GM12872 (cell line): ENCODE data around the gene GRB10.

Experiments
- TF ChIP-seq, protein P1 (sequence below): IDR thresholded peaks from 3 replicates; pipeline ENCODE4 v1.5.1; 2011; ENCODE audit warnings: low read depth, mild to moderate bottlenecking, low read length, moderate library complexity; ENCODE audit not compliant: insufficient read depth

GRB10 gene

DNA sequence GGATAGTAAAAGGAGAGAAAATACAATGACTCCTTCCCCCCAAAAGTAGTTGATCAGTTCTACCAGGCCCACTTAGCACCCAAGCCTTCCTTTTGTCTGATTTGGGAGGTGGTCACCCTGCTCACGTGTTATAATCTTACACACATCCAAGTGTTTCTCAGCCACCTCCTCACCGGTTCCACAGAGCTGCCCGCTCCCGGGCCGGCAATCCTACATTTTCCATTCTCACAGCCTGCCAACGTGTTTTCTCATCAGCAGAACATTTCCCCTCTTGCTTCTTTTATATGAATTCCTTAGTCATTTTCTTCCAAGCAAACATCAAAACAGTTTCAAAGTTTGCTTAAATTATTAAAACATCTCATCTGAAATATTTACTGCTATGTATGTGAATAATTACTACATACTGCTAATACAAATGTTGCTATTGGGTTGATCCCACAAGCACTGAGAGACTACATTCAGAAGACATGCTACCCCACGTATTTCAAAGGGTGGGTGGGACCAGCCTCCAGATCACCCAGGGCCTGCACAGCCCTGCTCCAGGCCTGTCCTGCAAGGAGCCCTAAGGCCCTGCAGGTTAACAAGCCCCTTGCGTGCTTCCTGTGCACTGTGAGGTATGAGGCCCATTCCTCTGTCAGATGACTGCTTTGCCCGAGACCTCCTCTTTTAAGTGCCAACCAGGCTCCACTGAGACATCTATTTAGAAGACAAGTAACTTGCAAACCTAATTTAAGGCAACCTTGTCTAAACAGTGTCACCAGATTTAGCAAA is 75.3 kb downstream of the GRB10 start:
- TF ChIP-seq, protein P1, sequence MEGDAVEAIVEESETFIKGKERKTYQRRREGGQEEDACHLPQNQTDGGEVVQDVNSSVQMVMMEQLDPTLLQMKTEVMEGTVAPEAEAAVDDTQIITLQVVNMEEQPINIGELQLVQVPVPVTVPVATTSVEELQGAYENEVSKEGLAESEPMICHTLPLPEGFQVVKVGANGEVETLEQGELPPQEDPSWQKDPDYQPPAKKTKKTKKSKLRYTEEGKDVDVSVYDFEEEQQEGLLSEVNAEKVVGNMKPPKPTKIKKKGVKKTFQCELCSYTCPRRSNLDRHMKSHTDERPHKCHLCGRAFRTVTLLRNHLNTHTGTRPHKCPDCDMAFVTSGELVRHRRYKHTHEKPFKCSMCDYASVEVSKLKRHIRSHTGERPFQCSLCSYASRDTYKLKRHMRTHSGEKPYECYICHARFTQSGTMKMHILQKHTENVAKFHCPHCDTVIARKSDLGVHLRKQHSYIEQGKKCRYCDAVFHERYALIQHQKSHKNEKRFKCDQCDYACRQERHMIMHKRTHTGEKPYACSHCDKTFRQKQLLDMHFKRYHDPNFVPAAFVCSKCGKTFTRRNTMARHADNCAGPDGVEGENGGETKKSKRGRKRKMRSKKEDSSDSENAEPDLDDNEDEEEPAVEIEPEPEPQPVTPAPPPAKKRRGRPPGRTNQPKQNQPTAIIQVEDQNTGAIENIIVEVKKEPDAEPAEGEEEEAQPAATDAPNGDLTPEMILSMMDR: no peak

- TF ChIP-seq, protein P1: no peak
Measured at GRCh38 chr7:50706469-50706937, 76.2 kb downstream of the GRB10 start.

- TF ChIP-seq, protein P1: no peak
Measured at GRCh38 chr7:50704844-50705243, 77.9 kb downstream of the GRB10 start.

DNA sequence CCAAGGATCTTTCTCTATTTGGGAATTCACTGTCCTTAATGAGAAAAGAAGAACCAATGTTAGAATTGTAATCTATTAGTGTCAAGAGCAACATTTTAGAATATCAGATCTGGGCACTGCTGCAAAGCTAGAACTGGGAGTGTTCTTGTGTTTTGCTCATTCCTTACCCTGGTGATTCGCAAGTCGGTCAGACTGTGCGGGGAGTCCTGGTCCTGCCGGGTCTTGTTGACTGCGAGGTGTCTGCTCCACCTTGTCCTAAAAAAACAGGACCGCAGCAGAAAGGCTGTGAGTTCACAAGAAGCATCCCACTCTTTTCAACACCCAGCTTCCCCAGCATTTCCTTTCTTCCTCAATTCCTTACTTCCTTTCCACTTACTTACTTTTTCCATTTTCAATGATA is 79.0 kb downstream of the GRB10 start:
- TF ChIP-seq, protein P1: no peak

- TF ChIP-seq, protein P1: no peak
Measured at GRCh38 chr7:50699143-50699542, 83.6 kb downstream of the GRB10 start.

DNA sequence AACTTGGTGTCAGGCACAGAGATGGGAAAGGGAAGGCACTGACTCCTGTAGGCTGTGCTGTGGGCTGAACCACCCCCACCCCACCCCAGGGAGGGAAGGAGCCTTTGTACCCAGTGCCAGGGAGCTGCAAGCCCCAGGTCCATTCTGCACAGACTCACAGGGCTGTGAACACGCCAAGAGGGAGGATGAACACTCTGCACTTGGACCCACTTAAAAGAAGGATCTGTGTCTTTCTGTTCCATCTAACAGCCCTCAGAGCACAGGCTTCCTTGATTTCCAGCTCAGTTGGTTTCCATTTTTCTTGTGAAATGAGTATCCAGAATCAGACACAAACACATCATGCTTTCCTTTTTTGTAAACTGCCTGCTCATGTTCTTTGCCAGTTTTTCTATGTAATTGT is 84.9 kb downstream of the GRB10 start:
- TF ChIP-seq, protein P1: no peak

- TF ChIP-seq, protein P1: peak; percentile 53
Measured at GRCh38 chr7:50696810-50697582, 85.7 kb downstream of the GRB10 start.
